Stimulated activated CD4-positive, alpha-beta T cell treated with anti-CD3 and anti-CD28 coated beads, Interleukin-12 subunit alpha, Interleukin-12 subunit beta, amount 100 ng/mL, for 48 hours (primary cell): ENCODE measurements around the gene TEX9.
A peak's percentile ranks its signal among the peaks of the same experiment; 100 is the strongest.

Source experiments
- DNase-seq, 3 donors: peaks; one replicate each; pipeline ENCODE4 v3.0.0-alpha.2; 2020; ENCODE audit warnings: low read depth in 2 of 3, low spot score in 1 of 3

TEX9 gene

GRCh38 chr15:56442354-56442753 lies 77.1 kb downstream of the TEX9 start:
- no peak for DNase-seq

GRCh38 chr15:56445746-56446145 lies 80.5 kb downstream of the TEX9 start:
- DNase-seq: no peak

GRCh38 chr15:56454836-56455235 lies 89.6 kb downstream of the TEX9 start:
- no peak for DNase-seq

GRCh38 chr15:56456229-56456628 lies 91.0 kb downstream of the TEX9 start:
- DNase-seq: no peak

GRCh38 chr15:56459096-56459495 lies 93.9 kb downstream of the TEX9 start:
- DNase-seq: no peak

GRCh38 chr15:56460071-56460470 lies 94.8 kb downstream of the TEX9 start:
- DNase-seq: no peak

GRCh38 chr15:56460947-56461346 lies 95.7 kb downstream of the TEX9 start:
- DNase-seq: no peak

GRCh38 chr15:56464893-56465520 lies 99.8 kb downstream of the TEX9 start, which contains the start of gene MNS1:
Gene MNS1, minus strand, starts transcription at chr15:56465137. Its CDS starts 165 bp downstream, at chr15:56464972.
- peak; percentile 58 to 70 (median 63) for DNase-seq

GRCh38 chr15:56467616-56468015 lies 102.4 kb downstream of the TEX9 start:
- DNase-seq: no peak

- no peak for DNase-seq
Observed at GRCh38 chr15:56468401-56468800, 103.2 kb downstream of the TEX9 start.

- no peak for DNase-seq
Observed at GRCh38 chr15:56469483-56469882, 104.3 kb downstream of the TEX9 start.

GRCh38 chr15:56471440-56472069 lies 106.3 kb downstream of the TEX9 start:
- DNase-seq: no peak

- DNase-seq: no peak
Observed at GRCh38 chr15:56472278-56472677, 107.1 kb downstream of the TEX9 start.

- DNase-seq: no peak
Observed at GRCh38 chr15:56473017-56473416, 107.8 kb downstream of the TEX9 start.

- DNase-seq: no peak
Observed at GRCh38 chr15:56475351-56475750, 110.1 kb downstream of the TEX9 start.
